Measurements from ENCODE around the gene BCAS3. TPM values are rescaled to one million over a fixed set of nuclear protein-coding genes. Genes with fewer than 3 reads are reported as not detected.

Gene BCAS3
- total RNA-seq, 2 experiments from 2014 or later, result 20.1 to 31.8 TPM

GRCh38 chr17:61383689-61384201, 706.1 kb downstream of the BCAS3 start:
- H3K27ac Mint-ChIP-seq, result no peak overlapping the region
- H3K36me3 Mint-ChIP-seq (ENCODE audit: low read depth), result no peaks in the 10 kb centered on the region
- no peak overlapping the region for H3K4me3 Mint-ChIP-seq
- Histone ChIP-seq H3K27me3 (ENCODE audit: control insufficient read depth in 1 of 2, insufficient read depth in 2 of 2, low read length in 2 of 2) (no peaks in the 10 kb centered on the region), H3K4me3 (ENCODE audit: low read length) (no peak overlapping the region), H3K4me1 (ENCODE audit: insufficient read depth, low read length) (no peaks in the 10 kb centered on the region), H3K36me3 (ENCODE audit: insufficient read depth, low read length) (no peaks in the 10 kb centered on the region), H3K27ac (ENCODE audit: low read depth in 1 of 2, low read length in 2 of 2) (no peak overlapping the region), H3K9me3 (ENCODE audit: control insufficient read depth in 1 of 2, insufficient read depth in 1 of 2, low read length in 2 of 2) (no peaks in the 10 kb centered on the region)
- no peaks in the 10 kb centered on the region for H3K9me3 Mint-ChIP-seq
- H3K4me1 Mint-ChIP-seq (ENCODE audit: low read depth), result no peaks in the 10 kb centered on the region
- TF ChIP-seq CTCF (IDR thresholded peaks at IDR 0.05), result no peak
- ChIA-PET CTCF (no interaction called here), POLR2A (no interaction called here)
- no peaks in the 10 kb centered on the region for H3K27me3 Mint-ChIP-seq
- DNase-seq (no peak), ATAC-seq (ENCODE audit: poor library complexity) (no peak)
- intact Hi-C loops (cut with DNase I, micrococcal nuclease), result no loop called here

- Mint-ChIP-seq H3K27me3 (no peaks in the 10 kb centered on the region), H3K4me3 (no peak overlapping the region), H3K4me1 (ENCODE audit: low read depth) (no peaks in the 10 kb centered on the region), H3K9me3 (no peaks in the 10 kb centered on the region), H3K36me3 (ENCODE audit: low read depth) (no peaks in the 10 kb centered on the region), H3K27ac (no peak overlapping the region)
- DNase-seq (peak in 1 of 14 experiments; percentile 7), ATAC-seq (ENCODE audit: poor library complexity) (no peak)
- ChIA-PET POLR2A (no interaction called here), CTCF (no interaction called here)
- Histone ChIP-seq H3K4me1 (ENCODE audit: insufficient read depth, low read length) (peaks cover under 1% of the 10 kb centered on the region), H3K27me3 (ENCODE audit: control insufficient read depth in 1 of 2, insufficient read depth in 2 of 2, low read length in 2 of 2) (no peaks in the 10 kb centered on the region), H3K27ac (ENCODE audit: low read depth in 1 of 2, low read length in 2 of 2) (no peak overlapping the region), H3K4me3 (ENCODE audit: low read length) (no peak overlapping the region), H3K9me3 (ENCODE audit: control insufficient read depth in 1 of 2, insufficient read depth in 1 of 2, low read length in 2 of 2) (no peaks in the 10 kb centered on the region), H3K36me3 (ENCODE audit: insufficient read depth, low read length) (no peaks in the 10 kb centered on the region)
- TF ChIP-seq CTCF (IDR thresholded peaks at IDR 0.05), result no peak
- intact Hi-C loops (cut with DNase I, micrococcal nuclease), result no loop called here
Measured at GRCh38 chr17:61384354-61384691, 706.7 kb downstream of the BCAS3 start.

GRCh38 chr17:61384692-61385576, 707.3 kb downstream of the BCAS3 start:
- no peak for TF ChIP-seq CTCF (IDR thresholded peaks at IDR 0.05)
- no peak for ATAC-seq (ENCODE audit: poor library complexity)
- H3K27ac Mint-ChIP-seq, result no peak overlapping the region
- POLR2A ChIA-PET, result no interaction called here
- intact Hi-C loops (cut with DNase I, micrococcal nuclease), result no loop called here
- peak in 1 of 14 experiments; percentile 3 for DNase-seq
- H3K4me1 Mint-ChIP-seq (ENCODE audit: low read depth), result no peaks in the 10 kb centered on the region
- Histone ChIP-seq H3K27ac (ENCODE audit: low read depth in 1 of 2, low read length in 2 of 2) (no peak overlapping the region), H3K4me1 (ENCODE audit: insufficient read depth, low read length) (peaks cover 6% of the 10 kb centered on the region), H3K27me3 (ENCODE audit: control insufficient read depth in 1 of 2, insufficient read depth in 2 of 2, low read length in 2 of 2) (no peaks in the 10 kb centered on the region), H3K36me3 (ENCODE audit: insufficient read depth, low read length) (no peaks in the 10 kb centered on the region), H3K4me3 (ENCODE audit: low read length) (no peak overlapping the region), H3K9me3 (ENCODE audit: control insufficient read depth in 1 of 2, insufficient read depth in 1 of 2, low read length in 2 of 2) (peaks cover 0 to 2% of the 10 kb centered on the region in 2 experiments)
- CTCF ChIA-PET, result no interaction called here
- no peaks in the 10 kb centered on the region for H3K27me3 Mint-ChIP-seq
- H3K36me3 Mint-ChIP-seq (ENCODE audit: low read depth), result no peaks in the 10 kb centered on the region
- H3K4me3 Mint-ChIP-seq, result no peak overlapping the region
- no peaks in the 10 kb centered on the region for H3K9me3 Mint-ChIP-seq
